Left renal pelvis (tissue), 4 donors: ENCODE measurements around the gene TCF12. TPM values are rescaled to one million over a fixed set of nuclear protein-coding genes. Genes with fewer than 3 reads are reported as not detected.
"Not testable (repeated sequence)": the region's sequence is repeated elsewhere in the genome, so short reads cannot be mapped to it uniquely, and the experiment has no call there.

Experiments used
- DNase-seq, 4 donors: peaks; one replicate each; pipeline ENCODE4 v3.0.0-alpha.2; 2013; ENCODE audit warnings: low read depth in 4 of 4, low spot score in 3 of 4
- polyA plus RNA-seq, 4 donors: library from polyadenylated mRNA; unstranded; fragments of 120-200 nt; gene quantifications; one replicate each; pipeline ENCODE4 v1.2.1, GENCODE V29; 2013; ENCODE audit not compliant: insufficient read length in 4 of 4

TCF12 gene
- polyA plus RNA-seq, 4 donors, result 152 to 313 (median 190) TPM

DNA sequence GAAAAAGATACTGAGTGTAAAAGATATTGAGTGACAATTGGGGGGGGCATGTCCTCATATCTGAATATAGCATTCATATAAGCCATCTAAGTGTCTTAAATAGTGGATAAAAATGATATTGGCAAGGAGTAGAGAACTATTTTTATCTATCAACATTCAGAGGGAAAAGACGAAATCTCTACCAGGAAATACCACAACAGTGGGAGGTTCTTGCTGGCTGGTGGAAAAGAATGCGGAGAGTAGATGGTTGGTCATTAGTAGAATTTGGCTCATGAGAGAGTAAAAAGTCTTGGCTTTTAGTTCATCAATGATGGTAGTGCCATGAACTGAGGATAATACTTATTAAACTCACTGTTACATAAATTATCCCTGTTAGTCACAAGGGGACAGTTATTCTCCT is 4.8 kb upstream of the TCF12 start:
- DNase-seq, result no peak

DNA sequence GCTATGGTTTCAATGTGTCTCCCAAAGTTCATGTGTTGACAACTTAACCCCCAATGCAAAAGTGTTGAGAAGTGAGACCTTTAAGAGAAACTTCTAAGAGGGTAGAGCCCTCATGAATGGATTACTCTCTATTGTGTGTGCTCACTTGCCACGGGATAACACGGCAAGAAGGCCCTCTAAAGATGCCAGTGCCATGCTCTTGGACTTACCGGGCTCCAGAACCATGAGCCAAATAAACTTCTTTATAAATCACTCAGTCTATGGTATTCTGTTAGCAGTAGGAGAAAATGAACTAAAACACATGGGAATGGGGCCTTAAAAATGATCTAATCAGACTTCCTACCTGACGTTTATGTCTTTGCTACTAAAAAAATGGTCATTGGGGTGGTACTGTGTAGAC is 2.6 kb upstream of the TCF12 start:
- DNase-seq, result no peak

DNA sequence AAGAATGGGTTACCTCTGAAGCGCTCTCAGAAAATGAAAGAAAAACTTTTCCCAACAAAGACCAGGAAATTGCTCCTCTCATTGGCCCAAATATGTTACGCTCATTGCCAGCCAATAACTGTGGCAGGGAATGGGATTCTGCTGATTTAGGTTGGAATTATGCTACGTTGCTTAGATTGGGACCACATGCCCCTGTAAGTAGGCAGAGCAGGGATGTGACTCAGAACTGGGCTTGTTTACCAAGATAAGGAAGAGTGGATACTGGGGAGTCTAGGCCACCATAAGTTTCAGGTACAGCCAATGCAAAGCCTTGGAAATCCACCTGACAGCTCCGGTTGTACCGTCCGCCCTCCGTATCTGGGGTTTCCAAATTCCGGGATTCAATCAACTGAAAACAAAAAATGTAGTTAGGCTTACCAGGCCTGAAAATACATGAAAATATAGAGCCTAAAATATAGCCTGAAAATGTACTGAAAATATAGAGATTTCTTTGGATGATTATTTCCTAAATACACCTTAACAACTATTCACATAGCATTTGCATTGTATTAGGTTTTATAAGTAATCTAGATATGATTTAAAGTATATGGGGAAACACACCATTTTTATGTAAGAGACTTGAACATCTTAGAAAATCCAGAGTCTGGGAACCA is 1.5 kb upstream of the TCF12 start:
- DNase-seq, result no peak

DNA sequence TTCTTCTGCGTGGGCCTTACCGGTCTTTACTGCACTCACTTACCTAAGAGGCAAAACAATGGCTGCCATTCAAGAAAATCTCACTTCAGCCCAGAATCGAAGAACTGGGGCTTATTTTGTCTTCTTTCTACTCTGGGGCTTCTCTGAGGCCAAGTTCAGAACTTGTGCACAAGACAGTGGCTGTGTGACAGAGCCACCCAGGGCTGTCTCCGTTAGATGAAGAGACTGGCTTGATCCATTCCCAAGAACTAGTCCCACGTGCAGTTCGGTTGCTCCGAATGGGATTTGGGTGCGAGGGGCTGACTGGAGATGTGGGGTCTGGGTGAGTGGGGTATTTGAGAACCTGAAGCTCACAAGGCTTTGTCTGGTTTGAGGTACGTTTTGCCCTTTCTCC is 795 bp upstream of the TCF12 start:
- peak in 3 of 4 donors; percentile 2 to 26 (median 21) for DNase-seq

DNA sequence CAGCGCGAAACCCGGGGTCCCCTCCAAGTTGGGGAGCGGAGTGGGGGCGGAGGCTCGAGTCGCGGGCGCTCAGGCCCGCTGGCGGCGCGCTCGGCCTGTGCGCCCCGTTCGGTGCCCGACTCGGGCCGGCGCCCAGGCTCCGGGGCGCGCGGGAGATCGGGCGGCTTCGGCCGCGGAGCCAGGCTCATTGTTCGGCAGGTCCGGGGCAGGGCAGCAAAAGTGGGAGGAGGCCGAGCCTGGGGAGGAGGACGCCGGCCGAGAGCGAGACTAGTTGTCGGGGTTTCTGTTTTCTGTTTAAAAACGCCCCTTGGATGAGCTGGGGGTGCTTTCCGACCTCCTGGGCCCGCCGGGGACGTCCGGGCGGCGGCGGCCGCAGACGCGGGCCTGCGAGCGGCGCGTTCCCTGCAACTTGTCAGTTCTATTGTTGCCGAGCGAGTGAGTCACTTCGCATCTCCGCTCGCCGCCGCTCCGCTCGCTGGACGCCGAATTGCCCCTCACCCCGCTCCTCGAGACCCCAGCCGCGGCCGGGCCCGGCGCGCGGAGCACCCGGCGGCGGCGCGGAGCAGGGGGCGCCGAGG is 676 bp downstream of the TCF12 start:
- peak; percentile 23 to 36 (median 24) for DNase-seq

DNA sequence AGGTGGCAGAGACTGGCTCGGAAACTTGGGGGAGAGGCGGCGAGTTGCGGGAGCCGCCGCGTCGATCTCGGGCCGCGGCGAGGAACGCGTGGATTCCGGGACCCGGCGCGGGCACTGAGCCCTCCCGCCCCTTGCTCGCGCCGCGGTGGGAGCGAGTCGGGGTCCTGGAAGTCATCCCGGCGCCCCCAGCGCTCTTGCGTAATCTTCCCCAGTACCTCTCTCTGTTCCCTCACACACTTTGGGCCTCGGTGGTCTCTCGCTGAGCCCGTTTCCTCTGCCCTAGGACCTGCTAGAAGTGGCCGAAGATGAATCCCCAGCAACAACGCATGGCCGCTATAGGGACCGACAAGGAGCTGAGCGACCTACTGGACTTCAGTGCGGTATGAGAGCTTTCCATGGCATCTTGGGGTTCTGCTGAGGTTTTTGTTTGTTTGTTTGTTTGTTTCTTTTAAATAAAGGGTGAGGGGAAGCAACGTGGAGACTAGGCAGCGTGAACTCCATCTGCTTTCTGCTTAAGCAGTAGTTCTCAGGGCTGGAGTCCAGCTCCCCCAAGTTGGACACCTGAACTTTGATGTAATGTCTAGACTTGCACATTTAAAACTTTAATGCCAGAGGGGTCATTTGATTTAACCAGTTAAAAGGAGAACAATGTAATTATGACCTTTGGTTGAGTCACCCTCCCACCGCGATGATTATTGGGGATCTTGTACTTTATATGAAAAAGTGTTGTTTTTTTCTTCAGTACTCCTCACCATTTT is 1.3 kb downstream of the TCF12 start:
- DNase-seq, result peak; percentile 30 to 45 (median 40)

DNA sequence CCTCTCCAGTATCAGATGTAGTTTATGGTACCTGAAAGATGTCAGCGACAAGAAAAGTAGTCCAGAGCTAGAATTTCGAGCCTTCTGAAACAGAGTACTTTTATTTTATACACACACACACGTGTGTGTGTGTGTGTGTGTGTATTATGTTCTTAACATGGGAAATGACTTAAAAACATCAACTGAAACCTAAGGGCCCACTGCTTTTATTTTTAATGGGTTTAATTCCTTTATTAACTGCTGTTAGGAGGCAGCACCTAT is 1.9 kb downstream of the TCF12 start:
- DNase-seq, result peak in 1 of 4 donors; percentile 6

DNA sequence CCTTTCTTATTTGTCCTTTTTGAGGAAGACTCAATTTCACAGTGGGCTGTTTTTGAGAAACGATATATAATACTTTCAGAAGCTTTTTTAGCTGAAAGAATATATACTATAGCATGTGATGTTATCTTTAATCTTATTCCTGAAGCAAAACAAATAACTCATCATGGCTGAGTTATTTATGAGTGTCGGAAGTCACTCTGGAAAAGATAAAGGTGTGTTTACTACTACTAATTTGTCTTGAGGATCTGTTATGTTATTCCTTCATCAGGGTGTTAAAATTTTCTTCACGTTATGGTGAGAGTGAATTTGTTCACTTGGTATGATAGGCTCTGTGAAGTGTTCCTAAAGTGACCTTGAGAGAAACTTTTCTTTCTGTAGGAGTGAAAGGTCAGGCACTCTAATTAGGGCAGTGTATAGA is 4.7 kb downstream of the TCF12 start:
- DNase-seq, result no peak

DNA sequence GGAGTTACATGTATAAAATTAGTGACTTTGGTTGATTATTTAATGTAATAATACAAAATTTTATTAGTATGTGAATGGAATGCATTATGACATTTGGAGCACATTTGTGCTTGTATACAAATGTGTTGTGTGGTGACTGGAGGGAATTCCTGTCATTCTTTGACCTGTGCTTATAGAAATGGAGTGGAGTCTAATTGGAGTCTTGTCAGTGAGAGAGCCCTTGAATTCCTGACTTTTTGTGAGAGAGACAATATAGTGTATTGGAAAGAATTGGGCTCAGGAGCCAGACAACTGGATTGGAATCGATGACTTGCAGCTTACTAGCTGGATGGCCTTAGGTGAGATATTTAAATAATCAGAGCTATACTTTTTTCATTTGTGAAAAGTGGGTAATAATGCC is 9.4 kb downstream of the TCF12 start:
- DNase-seq, result no peak

DNA sequence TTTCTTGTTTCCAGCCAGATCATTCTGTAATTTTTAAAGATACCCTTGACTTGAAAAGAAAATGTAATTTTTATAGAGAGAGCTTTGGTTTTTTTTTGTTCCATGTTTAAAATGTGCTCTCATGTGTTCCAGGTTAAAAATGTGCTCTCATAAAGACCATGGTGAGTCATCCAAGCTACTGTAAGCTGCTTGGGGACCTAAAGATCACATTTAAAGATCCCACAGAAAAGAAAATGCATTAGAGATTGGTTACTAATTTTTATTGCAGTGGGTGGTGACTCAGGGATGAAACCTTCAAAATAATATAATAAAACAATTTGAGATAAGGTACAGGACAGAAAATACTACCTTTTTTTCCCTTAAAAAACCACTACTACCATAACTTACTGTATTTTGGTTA is 11.0 kb downstream of the TCF12 start:
- no peak for DNase-seq

DNA sequence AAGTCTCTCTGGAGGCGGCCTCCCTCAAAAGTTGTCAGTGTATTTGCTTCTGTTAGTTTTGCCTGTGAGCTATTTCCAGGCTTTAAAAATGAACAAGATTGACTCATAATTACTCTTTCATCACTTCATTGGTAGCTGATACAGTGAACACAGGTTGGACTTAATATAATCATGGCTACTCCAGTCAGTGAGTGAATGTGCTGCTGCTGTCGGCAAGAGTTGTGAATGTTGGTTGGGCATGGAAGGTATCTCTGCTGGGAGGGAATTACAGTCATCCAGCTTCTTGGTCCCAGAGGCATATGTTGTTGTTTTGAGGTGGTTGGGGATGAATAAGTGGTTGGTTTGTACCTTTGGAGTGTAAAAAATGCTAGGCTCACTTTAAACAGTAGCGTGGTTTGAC is 11.5 kb downstream of the TCF12 start:
- DNase-seq, result no peak

DNA sequence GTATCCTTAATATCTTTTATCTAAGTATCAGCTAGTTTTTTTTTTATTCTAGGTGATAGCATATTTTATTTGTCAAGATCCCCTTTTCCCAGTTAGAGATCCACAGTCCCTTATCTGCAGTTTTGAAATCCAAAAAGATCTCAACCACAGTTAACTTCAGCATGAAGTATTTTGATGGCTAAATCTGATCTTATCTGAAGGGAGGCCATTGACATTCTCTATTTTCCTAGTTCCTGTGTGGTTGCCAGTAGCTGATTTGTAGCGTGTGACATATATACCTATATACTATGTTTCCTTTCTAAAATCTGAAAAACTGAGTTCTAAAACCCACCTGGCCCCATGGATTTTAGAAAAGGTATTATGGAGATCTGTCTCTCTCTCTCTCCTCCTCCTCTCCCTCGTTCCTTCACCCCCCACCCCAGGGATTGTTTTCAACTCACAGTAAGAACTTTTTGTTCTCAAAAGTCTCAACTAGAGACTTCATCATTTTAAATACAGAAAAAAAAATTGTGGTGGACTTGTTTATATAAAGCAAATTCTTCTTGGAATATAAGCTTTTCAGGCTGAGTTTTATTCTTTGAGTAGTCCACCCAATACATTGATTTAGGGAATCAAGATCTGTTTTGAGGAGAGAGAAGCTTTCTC is 12.3 kb downstream of the TCF12 start:
- no peak for DNase-seq

DNA sequence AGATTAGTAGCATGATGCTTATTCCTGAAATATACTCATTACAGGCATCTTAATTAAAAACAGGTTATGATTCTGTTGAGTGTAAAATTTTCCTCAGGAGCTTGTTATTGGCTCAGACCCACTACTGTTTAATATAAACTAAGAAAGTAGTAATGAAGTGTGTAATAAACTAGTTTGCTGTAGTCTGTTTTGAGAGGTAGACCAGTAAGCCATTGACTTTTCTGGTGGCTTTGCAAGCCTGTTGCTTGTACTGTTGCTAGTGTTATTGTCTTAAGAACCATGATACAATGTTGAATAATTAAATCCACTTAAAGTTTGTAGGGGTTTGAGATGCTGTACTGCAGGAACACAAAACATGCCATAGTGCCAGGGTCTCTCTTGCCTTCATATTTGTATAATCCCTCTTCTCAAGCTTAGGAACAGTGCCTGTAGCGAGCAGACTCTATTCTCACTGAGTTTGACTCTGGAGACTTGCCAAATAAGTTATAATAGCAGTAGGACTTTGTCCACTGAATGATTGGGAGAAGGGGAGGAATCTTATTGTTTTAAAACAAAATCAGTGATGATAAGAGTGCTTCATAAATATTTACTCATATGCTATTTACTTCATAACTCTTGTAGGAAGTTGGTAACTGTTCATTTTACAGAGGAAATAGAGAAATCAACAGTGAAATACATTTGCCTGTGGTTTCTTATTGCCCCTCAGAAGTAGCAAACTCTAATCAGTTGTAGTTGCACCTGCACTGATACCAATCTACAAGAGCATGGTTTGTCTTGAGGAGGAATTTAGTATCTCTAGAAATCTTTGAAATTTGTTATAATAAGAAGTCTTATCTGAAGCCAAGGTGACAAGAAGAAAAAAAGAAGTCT is 13.4 kb downstream of the TCF12 start:
- no peak for DNase-seq

DNA sequence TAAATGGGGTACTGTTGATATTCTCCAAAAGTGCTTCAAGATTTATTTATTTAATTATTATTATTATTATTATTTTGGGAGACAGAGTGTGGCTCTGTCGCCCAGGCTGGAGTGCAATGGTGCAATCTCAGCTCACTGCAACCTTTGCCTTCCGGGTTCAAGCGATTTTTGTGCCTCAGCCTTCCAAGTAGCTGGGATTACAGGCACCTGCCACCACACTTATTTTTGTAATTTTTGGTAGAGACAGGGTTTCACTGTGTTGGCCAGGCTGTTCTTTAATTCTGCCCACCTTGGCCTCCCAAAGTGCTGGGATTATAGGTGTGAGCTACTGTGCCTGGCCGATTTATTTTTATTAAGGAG is 14.0 kb downstream of the TCF12 start:
- DNase-seq, result not testable (repeated sequence)

DNA sequence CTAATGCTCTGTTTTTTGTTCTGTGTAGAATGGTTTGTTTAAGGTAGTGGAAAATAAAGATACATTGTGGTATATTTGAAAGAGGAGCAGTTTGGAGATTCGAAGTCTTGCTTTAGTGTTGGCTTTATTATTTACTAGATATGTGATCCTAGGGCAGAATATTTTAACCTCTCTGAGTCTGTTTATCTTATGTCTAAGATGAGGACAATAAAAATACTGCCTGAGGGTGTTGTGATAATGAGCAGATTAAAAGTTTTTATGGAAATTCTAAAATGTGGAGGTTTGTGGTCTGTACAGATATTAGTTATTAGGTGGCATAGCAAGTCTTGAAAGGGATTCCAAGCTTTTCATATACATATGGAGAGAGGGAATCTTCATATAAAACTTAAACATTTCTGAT is 15.0 kb downstream of the TCF12 start:
- no peak for DNase-seq

DNA sequence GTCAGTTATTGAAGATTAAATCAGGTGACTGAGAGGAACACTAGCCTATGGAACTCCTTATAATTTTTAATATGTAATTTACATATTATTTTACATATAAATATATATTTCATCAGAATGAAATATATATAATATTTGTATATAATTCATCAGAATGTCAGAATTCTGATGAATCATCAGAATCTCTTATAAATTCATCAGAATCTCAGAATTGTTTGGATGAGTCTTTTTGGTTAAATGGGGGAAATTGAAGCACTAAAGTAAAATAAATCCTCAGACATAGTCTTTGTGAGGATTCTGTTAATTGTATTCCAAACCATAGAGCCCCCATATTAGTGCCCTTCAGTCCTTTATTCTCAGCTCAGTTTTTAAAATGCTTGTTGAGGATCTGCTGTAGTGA is 15.4 kb downstream of the TCF12 start:
- DNase-seq, result no peak

DNA sequence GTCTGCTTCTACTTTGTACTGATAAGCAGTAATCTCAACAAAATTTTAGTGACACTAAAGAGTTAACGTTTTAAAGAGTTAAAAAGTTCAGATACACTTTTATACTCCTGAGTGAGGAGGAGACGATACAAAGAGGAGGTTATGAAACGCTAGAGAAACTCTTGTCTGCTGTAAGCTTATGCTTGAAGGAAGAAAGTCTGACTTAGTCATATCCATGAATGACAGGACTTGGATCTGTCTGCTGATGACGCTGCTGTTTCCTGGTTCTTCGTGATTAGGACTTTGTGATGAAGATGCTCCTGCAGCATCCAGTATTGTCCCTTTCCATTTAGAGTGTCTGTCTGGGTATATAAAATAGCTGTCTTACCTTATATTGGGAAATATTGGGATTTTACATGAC is 15.8 kb downstream of the TCF12 start:
- no peak for DNase-seq

DNA sequence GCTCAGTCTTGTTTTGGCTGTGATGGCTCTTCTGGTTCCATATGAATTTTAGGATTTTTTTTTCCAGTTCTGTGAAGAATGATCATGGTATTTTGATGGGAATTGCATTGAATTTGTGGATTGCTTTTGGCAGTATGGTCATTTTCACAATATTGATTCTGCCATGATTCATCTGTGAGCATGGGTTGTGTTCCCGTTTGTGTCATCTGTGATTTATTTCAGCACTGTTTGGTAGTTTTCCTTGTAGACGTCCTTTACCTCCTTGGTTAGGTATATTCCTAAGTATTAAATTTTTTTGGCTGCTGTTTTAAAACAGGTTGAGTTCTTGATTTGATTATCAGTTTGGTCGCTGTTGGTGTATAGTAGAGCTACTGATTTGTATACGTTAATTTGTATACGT is 18.5 kb downstream of the TCF12 start:
- no peak for DNase-seq

DNA sequence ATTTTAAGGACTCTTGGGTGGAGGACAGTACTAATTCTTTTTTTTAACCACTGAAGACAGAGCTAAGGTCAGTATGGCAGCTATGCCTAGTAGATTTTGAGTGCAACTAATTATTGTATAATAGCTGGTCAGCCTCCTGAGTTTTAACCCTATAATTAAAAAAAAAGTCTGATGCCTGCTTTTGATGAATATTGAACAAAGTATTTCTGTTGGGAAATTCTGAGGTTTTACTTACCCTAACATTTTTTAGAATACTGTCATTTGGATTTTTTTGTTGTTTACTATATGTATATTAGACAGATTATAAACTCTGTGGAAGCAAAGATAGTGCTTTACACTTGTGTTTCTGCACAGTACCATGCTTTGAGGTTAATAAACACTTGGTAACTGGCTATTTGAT is 20.8 kb downstream of the TCF12 start:
- no peak for DNase-seq

DNA sequence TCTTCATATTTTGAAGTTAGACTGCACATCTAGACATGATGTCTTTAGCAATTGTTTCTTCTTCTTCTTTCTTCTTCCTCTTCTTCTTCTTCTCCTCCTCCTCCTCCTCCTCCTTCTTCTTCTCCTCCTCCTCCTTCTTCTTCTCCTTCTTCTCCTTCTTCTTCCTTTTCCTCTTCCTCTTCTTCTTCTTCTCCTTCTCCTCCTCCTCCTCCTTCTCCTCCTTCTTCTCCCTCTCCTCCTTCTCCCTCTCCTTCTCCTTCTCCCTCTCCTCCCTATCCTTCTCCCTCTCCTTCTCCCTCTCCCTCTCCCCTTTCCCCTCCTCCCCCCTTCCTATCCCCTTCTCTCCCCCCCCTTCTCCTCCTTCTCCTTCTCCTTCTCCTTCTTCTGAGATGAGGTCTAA is 21.9 kb downstream of the TCF12 start:
- DNase-seq, result no peak

DNA sequence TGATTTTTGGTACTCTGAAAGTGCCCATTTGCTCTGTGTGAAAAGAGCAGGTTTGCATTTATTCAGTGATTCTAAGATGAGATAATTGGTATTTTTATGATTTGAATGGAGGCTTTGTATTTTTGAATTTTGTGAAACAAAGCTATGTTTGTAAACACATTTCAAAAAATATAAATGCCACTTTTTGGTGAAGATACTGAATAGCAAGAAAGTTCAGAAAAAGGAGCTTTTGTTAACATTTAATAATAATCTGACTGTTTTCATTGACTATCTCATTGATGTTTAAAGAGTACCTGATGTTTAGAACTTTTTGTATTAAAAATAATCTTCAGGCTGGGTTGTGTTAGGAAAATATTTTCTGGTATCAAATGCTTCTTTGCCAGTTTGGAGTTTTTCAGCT is 23.7 kb downstream of the TCF12 start:
- no peak for DNase-seq
